ENCODE results near the gene FLOT1. TPM values are rescaled to one million over a fixed set of nuclear protein-coding genes. Genes with fewer than 3 reads are reported as not detected.

Gene FLOT1
- total and polyA plus RNA-seq, 2 of the 13 experiments (the other 11 are each of a cell fraction or from before 2014, with no cell fraction given): 82.3 to 130 TPM

DNA sequence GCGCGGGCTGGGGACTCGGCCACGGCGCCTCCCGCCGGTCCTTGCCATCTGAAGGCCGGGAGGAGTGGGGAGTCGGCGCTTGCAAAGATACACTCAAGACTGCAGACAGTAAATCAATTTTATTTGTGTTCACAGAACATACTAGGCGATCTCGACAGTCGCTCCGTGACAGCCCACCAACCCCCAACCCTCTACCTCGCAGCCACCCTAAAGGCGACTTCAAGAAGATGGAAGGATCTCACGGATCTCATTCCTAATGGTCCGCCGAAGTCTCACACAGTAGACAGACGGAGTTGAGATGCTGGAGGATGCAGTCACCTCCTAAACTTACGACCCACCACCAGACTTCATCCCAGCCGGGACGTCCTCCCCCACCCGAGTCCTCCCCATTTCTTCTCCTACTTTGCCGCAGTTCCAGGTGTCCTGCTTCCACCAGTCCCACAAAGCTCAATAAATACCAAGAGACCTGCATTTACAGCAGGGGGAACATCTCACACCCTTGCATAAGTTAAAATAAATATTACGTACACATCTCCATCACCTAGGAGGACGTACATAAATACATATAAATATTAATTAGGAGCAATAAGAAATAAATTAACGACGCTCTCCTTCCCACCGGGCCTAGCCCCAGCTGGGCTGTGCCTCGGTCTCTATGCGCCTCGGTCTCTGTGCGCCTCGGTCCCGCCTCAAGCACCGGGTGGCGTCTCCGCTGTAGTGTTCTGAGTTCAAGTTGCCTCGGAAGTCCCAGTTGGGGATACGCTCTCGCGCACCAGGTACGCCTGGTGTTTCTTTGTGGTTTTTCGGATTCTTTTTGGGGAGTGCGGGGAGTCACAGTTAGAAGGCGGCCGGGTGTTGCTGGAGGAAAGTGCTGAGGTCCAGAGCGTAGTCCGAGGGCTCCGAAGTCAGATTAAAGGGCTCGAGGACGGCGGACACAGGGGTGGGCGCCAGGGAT lies 889 bp upstream of the FLOT1 start (continued):
- TF ChIP-seq FOXP1 (IDR thresholded peaks at IDR 0.05) (no peak), FOXP1 (CRISPR knock-in tag; IDR thresholded peaks at IDR 0.05) (0 out of 2 replicates have a peak, but pooled peaks have one; percentile 24), SRSF9 (IDR thresholded peaks at IDR 0.05; ENCODE audit: borderline replicate concordance, insufficient read depth, low read depth, low read length, poor library complexity, severe bottlenecking) (no peak), HOXA7 (CRISPR knock-in tag; IDR thresholded peaks at IDR 0.05) (no peak), TARDBP (CRISPR knock-in tag; IDR thresholded peaks at IDR 0.05) (no peak), U2AF1 (optimal IDR thresholded peaks at IDR 0.05; ENCODE audit: low read depth, low read length) (no peak), ZNF264 (CRISPR knock-in tag; IDR thresholded peaks at IDR 0.05) (no peak; the same call in 1 of the 2 replicates), ZNF12 (CRISPR knock-in tag; IDR thresholded peaks at IDR 0.05) (no peak), ZNF441 (CRISPR knock-in tag; IDR thresholded peaks at IDR 0.05; ENCODE audit: borderline replicate concordance) (peak; percentile 44; the same call in 1 of the 2 replicates), PCBP2 (optimal IDR thresholded peaks at IDR 0.05; ENCODE audit: low read depth, low read length, poor library complexity, severe bottlenecking) (peak; percentile 89), ZNF713 (CRISPR knock-in tag; IDR thresholded peaks at IDR 0.05) (0 out of 2 replicates have a peak, but pooled peaks have one; percentile 89), ZSCAN9 (CRISPR knock-in tag; IDR thresholded peaks at IDR 0.05; ENCODE audit: borderline replicate concordance) (no peak; the same call in 1 of the 2 replicates), ZNF790 (CRISPR knock-in tag; IDR thresholded peaks at IDR 0.05; ENCODE audit: borderline replicate concordance) (no peak), ZNF251 (CRISPR knock-in tag; IDR thresholded peaks at IDR 0.05) (no peak), AGO1 (IDR thresholded peaks at IDR 0.05; ENCODE audit: low read depth, low read length, poor library complexity, severe bottlenecking) (no peak), ISX (CRISPR knock-in tag; conservative IDR thresholded peaks at IDR 0.05) (no peak; the same call in 1 of the 2 replicates), ZNF138 (CRISPR knock-in tag; IDR thresholded peaks at IDR 0.05; ENCODE audit: low read depth) (no peak), ZNF383 (CRISPR knock-in tag; IDR thresholded peaks at IDR 0.05; ENCODE audit: borderline replicate concordance) (no peak), SRSF4 (IDR thresholded peaks at IDR 0.05; ENCODE audit: low read depth, low read length, poor library complexity, severe bottlenecking) (peak; percentile 88)
- TF ChIP-seq, protein P1, sequence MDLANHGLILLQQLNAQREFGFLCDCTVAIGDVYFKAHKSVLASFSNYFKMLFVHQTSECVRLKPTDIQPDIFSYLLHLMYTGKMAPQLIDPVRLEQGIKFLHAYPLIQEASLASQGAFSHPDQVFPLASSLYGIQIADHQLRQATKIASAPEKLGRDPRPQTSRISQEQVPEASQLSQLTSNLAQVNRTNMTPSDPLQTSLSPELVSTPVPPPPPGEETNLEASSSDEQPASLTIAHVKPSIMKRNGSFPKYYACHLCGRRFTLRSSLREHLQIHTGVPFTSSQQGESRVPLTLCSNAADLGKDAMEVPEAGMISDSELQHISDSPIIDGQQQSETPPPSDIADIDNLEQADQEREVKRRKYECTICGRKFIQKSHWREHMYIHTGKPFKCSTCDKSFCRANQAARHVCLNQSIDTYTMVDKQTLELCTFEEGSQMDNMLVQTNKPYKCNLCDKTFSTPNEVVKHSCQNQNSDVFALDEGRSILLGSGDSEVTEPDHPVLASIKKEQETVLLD (CRISPR knock-in tag; IDR thresholded peaks at IDR 0.05; ENCODE audit: low read depth): peak; percentile 27; the same call in 1 of the 2 replicates
- TF ChIP-seq, protein P2, sequence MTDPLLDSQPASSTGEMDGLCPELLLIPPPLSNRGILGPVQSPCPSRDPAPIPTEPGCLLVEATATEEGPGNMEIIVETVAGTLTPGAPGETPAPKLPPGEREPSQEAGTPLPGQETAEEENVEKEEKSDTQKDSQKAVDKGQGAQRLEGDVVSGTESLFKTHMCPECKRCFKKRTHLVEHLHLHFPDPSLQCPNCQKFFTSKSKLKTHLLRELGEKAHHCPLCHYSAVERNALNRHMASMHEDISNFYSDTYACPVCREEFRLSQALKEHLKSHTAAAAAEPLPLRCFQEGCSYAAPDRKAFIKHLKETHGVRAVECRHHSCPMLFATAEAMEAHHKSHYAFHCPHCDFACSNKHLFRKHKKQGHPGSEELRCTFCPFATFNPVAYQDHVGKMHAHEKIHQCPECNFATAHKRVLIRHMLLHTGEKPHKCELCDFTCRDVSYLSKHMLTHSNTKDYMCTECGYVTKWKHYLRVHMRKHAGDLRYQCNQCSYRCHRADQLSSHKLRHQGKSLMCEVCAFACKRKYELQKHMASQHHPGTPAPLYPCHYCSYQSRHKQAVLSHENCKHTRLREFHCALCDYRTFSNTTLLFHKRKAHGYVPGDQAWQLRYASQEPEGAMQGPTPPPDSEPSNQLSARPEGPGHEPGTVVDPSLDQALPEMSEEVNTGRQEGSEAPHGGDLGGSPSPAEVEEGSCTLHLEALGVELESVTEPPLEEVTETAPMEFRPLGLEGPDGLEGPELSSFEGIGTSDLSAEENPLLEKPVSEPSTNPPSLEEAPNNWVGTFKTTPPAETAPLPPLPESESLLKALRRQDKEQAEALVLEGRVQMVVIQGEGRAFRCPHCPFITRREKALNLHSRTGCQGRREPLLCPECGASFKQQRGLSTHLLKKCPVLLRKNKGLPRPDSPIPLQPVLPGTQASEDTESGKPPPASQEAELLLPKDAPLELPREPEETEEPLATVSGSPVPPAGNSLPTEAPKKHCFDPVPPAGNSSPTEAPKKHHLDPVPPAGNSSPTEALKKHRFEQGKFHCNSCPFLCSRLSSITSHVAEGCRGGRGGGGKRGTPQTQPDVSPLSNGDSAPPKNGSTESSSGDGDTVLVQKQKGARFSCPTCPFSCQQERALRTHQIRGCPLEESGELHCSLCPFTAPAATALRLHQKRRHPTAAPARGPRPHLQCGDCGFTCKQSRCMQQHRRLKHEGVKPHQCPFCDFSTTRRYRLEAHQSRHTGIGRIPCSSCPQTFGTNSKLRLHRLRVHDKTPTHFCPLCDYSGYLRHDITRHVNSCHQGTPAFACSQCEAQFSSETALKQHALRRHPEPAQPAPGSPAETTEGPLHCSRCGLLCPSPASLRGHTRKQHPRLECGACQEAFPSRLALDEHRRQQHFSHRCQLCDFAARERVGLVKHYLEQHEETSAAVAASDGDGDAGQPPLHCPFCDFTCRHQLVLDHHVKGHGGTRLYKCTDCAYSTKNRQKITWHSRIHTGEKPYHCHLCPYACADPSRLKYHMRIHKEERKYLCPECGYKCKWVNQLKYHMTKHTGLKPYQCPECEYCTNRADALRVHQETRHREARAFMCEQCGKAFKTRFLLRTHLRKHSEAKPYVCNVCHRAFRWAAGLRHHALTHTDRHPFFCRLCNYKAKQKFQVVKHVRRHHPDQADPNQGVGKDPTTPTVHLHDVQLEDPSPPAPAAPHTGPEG (CRISPR knock-in tag; IDR thresholded peaks at IDR 0.05): no peak
- TF ChIP-seq, protein P3, sequence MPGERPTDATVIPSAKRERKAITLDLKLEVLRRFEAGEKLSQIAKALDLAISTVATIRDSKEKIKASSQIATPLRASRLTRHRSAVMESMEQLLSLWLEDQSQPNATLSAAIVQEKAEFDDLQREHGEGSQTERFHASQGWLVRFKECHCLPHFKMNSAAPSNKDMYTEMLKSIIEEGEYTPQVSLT (CRISPR knock-in tag; IDR thresholded peaks at IDR 0.05; ENCODE audit: borderline replicate concordance, low read depth): no peak
